ENCODE measurements around the gene SEMA5A. TPM values are rescaled to one million over a fixed set of nuclear protein-coding genes. Genes with fewer than 3 reads are reported as not detected.

SEMA5A gene
- polyA plus RNA-seq, 3 donors, result not detected

- Histone ChIP-seq H3K4me1 (ENCODE audit: control insufficient read depth in 1 of 2, insufficient read depth in 2 of 2, low read length in 2 of 2) (no peaks in the 10 kb centered on the region), H3K27ac (ENCODE audit: low read depth in 1 of 2, low read length in 2 of 2) (no peak overlapping the region), H3K36me3 (replicated peaks in 1 of 2; ENCODE audit: control insufficient read depth in 1 of 2, insufficient read depth in 2 of 2, low read length in 2 of 2) (no peaks in the 10 kb centered on the region), H3K9me3 (replicated peaks in 1 of 2; ENCODE audit: control insufficient read depth in 1 of 2, insufficient read depth in 1 of 2, low read length in 2 of 2) (peaks cover 0 to 7% of the 10 kb centered on the region in 2 donors), H3K79me2 (ENCODE audit: insufficient read depth, low read length) (no peaks in the 10 kb centered on the region), H3K4me3 (replicated peaks in 1 of 3; ENCODE audit: low read depth in 2 of 3, low read length in 3 of 3) (no peak overlapping the region), H3K9ac (ENCODE audit: insufficient read depth, low read length, poor library complexity, severe bottlenecking) (no peak overlapping the region), H3K27me3 (ENCODE audit: control insufficient read depth in 2 of 2, insufficient read depth in 2 of 2, low read length in 2 of 2) (no peaks in the 10 kb centered on the region), H4K20me1 (ENCODE audit: insufficient read depth, low read length) (no peaks in the 10 kb centered on the region), H3K4me2 (replicated peaks; ENCODE audit: extremely low read depth, low read length, poor library complexity, severe bottlenecking) (no peak overlapping the region), H2AFZ (ENCODE audit: insufficient read depth, low read depth, low read length, poor library complexity, severe bottlenecking) (no peak overlapping the region)
- TF ChIP-seq CTCF (IDR thresholded peaks at IDR 0.05), result no peak
- H3K4me1 Mint-ChIP-seq, result no peaks in the 10 kb centered on the region
- peaks cover 0 to 10% (median 4%) of the 10 kb centered on the region in 7 donors for H3K9me3 Mint-ChIP-seq
- 80% methylated on average over 1 of the region's 2 CpGs for WGBS (ENCODE audit: insufficient coverage)
- H3K36me3 Mint-ChIP-seq, result no peaks in the 10 kb centered on the region
- peaks cover 0 to 2% (median 0%) of the 10 kb centered on the region in 3 donors for H3K27me3 Mint-ChIP-seq (ENCODE audit: low read depth in 3 of 3)
- no peak overlapping the region for H3K4me3 Mint-ChIP-seq
- no peak for DNase-seq
- no peak overlapping the region for H3K27ac Mint-ChIP-seq
- intact Hi-C loops (cut with micrococcal nuclease), result no loop called here
These were observed 175.6 kb downstream of the SEMA5A start for GRCh38 chr5:9370256-9370655.

- no peak overlapping the region for H3K4me2 ChIP-seq (replicated peaks; ENCODE audit: extremely low read depth, low read length, poor library complexity, severe bottlenecking)
- Mint-ChIP-seq H3K4me3 (no peak overlapping the region), H3K27me3 (ENCODE audit: low read depth in 3 of 3) (peaks cover 0 to 2% (median 2%) of the 10 kb centered on the region in 3 donors), H3K9me3 (peaks cover 0 to 5% (median 3%) of the 10 kb centered on the region in 7 donors), H3K4me1 (no peaks in the 10 kb centered on the region), H3K27ac (no peak overlapping the region), H3K36me3 (no peaks in the 10 kb centered on the region)
- no peaks in the 10 kb centered on the region for H3K79me2 ChIP-seq (ENCODE audit: insufficient read depth, low read length)
- no peaks in the 10 kb centered on the region for H3K27me3 ChIP-seq (ENCODE audit: control insufficient read depth in 2 of 2, insufficient read depth in 2 of 2, low read length in 2 of 2)
- H3K4me1 ChIP-seq (ENCODE audit: control insufficient read depth in 1 of 2, insufficient read depth in 2 of 2, low read length in 2 of 2), result no peaks in the 10 kb centered on the region
- WGBS (ENCODE audit: insufficient coverage), result 83% methylated on average over 1 of the region's 1 CpG
- no peak overlapping the region for H3K4me3 ChIP-seq (replicated peaks in 1 of 3; ENCODE audit: low read depth in 2 of 3, low read length in 3 of 3)
- no peaks in the 10 kb centered on the region for H4K20me1 ChIP-seq (ENCODE audit: insufficient read depth, low read length)
- H3K9me3 ChIP-seq (replicated peaks in 1 of 2; ENCODE audit: control insufficient read depth in 1 of 2, insufficient read depth in 1 of 2, low read length in 2 of 2), result no peaks in the 10 kb centered on the region
- DNase-seq, result no peak
- no peaks in the 10 kb centered on the region for H3K36me3 ChIP-seq (replicated peaks in 1 of 2; ENCODE audit: control insufficient read depth in 1 of 2, insufficient read depth in 2 of 2, low read length in 2 of 2)
- no peak overlapping the region for H3K27ac ChIP-seq (ENCODE audit: low read depth in 1 of 2, low read length in 2 of 2)
- intact Hi-C loops (cut with micrococcal nuclease), result no loop called here
- no peak overlapping the region for H2AFZ ChIP-seq (ENCODE audit: insufficient read depth, low read depth, low read length, poor library complexity, severe bottlenecking)
- no peak overlapping the region for H3K9ac ChIP-seq (ENCODE audit: insufficient read depth, low read length, poor library complexity, severe bottlenecking)
- TF ChIP-seq CTCF (IDR thresholded peaks at IDR 0.05), result no peak
These were observed 180.4 kb downstream of the SEMA5A start for GRCh38 chr5:9365512-9365911.
